Measurements from ENCODE around the gene GPX6. TPM values are rescaled to one million over a fixed set of nuclear protein-coding genes. Genes with fewer than 3 reads are reported as not detected.
A peak's percentile ranks its signal among the peaks of the same experiment; 100 is the strongest.

Gene GPX6
- total RNA-seq, 1 experiment from 2014 or later, result not detected

GRCh38 chr6:28488916-28489365 lies 26.7 kb downstream of the GPX6 start:
- no peaks in the 10 kb centered on the region for H3K9me3 ChIP-seq (ENCODE audit: low read depth, low read length, poor library complexity, severe bottlenecking)
- peak; percentile 89 for DNase-seq (ENCODE audit: low spot score)
- H3K27me3 ChIP-seq (replicated peaks; ENCODE audit: insufficient read depth, low read depth, low read length, poor library complexity), result no peaks in the 10 kb centered on the region
- BruUV-seq (replicated peaks), result TSS peak; percentile 80
- TF ChIP-seq CTCF (conservative IDR thresholded peaks at IDR 0.05; ENCODE audit: low read depth, low read length) (no peak), EZH2 (IDR thresholded peaks at IDR 0.05; ENCODE audit: borderline replicate concordance, low read depth, low read length, poor library complexity, severe bottlenecking) (no peak)
- H3K36me3 ChIP-seq (ENCODE audit: insufficient read depth, low read length, poor library complexity, severe bottlenecking), result no peaks in the 10 kb centered on the region
- intact Hi-C loops (cut with micrococcal nuclease; ENCODE audit: unreplicated experiment), result loop anchor here (2.0 kb wide), 1 partner anchor 350 kb away; no protein-coding TSS in a partner anchor
- CTCF ChIA-PET, result interaction anchor here (0.6 kb wide), 1 partner anchor 40 kb away, joined by 7 read pairs; no protein-coding TSS in a partner anchor
- peak overlapping the region; percentile 62 for H3K4me3 ChIP-seq (ENCODE audit: low read depth, low read length, poor library complexity, severe bottlenecking)
- POLR2A ChIA-PET (ENCODE audit: low non-redundant PET), result interaction anchor here (0.6 kb wide), 1 partner anchor 262 kb away, joined by 4 read pairs; no protein-coding TSS in a partner anchor
- peak overlapping the region; percentile 79 for H3K27ac ChIP-seq (ENCODE audit: low read depth, low read length, poor library complexity, severe bottlenecking)
- H3K4me1 ChIP-seq (ENCODE audit: insufficient read depth, low read length, poor library complexity, severe bottlenecking), result no peaks in the 10 kb centered on the region

GRCh38 chr6:28486988-28487742 lies 28.4 kb downstream of the GPX6 start:
- Histone ChIP-seq H3K9me3 (ENCODE audit: low read depth, low read length, poor library complexity, severe bottlenecking) (no peaks in the 10 kb centered on the region), H3K4me1 (ENCODE audit: insufficient read depth, low read length, poor library complexity, severe bottlenecking) (no peaks in the 10 kb centered on the region), H3K36me3 (ENCODE audit: insufficient read depth, low read length, poor library complexity, severe bottlenecking) (no peaks in the 10 kb centered on the region), H3K27ac (ENCODE audit: low read depth, low read length, poor library complexity, severe bottlenecking) (no peak overlapping the region), H3K4me3 (ENCODE audit: low read depth, low read length, poor library complexity, severe bottlenecking) (no peak overlapping the region), H3K27me3 (replicated peaks; ENCODE audit: insufficient read depth, low read depth, low read length, poor library complexity) (no peaks in the 10 kb centered on the region)
- intact Hi-C loops (cut with micrococcal nuclease; ENCODE audit: unreplicated experiment), result no loop called here
- DNase-seq (ENCODE audit: low spot score), result no peak
- CTCF ChIA-PET, result no interaction called here
- POLR2A ChIA-PET (ENCODE audit: low non-redundant PET), result interaction anchor here (0.7 kb wide), 1 partner anchor 40 kb away, joined by 4 read pairs; no protein-coding TSS in a partner anchor
- TF ChIP-seq EZH2 (IDR thresholded peaks at IDR 0.05; ENCODE audit: borderline replicate concordance, low read depth, low read length, poor library complexity, severe bottlenecking) (no peak), CTCF (conservative IDR thresholded peaks at IDR 0.05; ENCODE audit: low read depth, low read length) (no peak)
- BruUV-seq (replicated peaks), result no TSS peak

- Histone ChIP-seq H3K9me3 (ENCODE audit: low read depth, low read length, poor library complexity, severe bottlenecking) (no peaks in the 10 kb centered on the region), H3K4me1 (ENCODE audit: insufficient read depth, low read length, poor library complexity, severe bottlenecking) (no peaks in the 10 kb centered on the region), H3K27ac (ENCODE audit: low read depth, low read length, poor library complexity, severe bottlenecking) (no peak overlapping the region), H3K36me3 (ENCODE audit: insufficient read depth, low read length, poor library complexity, severe bottlenecking) (no peaks in the 10 kb centered on the region), H3K27me3 (replicated peaks; ENCODE audit: insufficient read depth, low read depth, low read length, poor library complexity) (no peaks in the 10 kb centered on the region), H3K4me3 (ENCODE audit: low read depth, low read length, poor library complexity, severe bottlenecking) (no peak overlapping the region)
- TF ChIP-seq CTCF (conservative IDR thresholded peaks at IDR 0.05; ENCODE audit: low read depth, low read length) (no peak), EZH2 (IDR thresholded peaks at IDR 0.05; ENCODE audit: borderline replicate concordance, low read depth, low read length, poor library complexity, severe bottlenecking) (no peak)
- no peak for DNase-seq (ENCODE audit: low spot score)
- ChIA-PET CTCF (no interaction called here), POLR2A (ENCODE audit: low non-redundant PET) (interaction anchor here (0.7 kb wide), 1 partner anchor 41 kb away, joined by 4 read pairs; no protein-coding TSS in a partner anchor)
- no TSS peak for BruUV-seq (replicated peaks)
- intact Hi-C loops (cut with micrococcal nuclease; ENCODE audit: unreplicated experiment), result no loop called here
Measured at GRCh38 chr6:28486533-28486932, 29.1 kb downstream of the GPX6 start.

All from A673 (cell line).